NCI-H187 treated with DMSO at 0.1 percent for 48 hours (cell line): ENCODE data around the gene TLL2.

ENCODE experiments used
- DNase-seq: peaks from one replicate; lab custom pipeline; 2025; lab: John Stamatoyannopoulos, UW

Gene TLL2

DNA sequence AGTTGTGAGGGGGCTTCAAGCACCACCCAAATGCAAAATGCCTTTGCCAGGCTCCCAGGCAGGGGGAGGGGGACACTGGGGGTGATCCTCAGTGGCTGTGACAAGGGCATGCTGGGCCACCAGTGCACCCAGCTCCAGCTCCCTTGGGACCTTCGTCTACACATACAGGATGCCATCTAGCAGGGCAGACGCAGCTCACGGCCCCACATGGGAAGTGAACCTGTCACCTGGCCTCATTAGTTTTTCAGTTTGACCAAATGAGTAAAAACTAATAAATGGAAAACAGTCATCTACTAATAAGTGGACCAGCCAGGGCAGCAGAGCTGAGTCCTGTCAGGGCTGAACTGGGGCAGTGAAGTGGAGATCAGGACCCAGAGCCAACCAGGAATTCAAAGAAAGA lies 50.2 kb downstream of the TLL2 start:
- DNase-seq: no peak

DNA sequence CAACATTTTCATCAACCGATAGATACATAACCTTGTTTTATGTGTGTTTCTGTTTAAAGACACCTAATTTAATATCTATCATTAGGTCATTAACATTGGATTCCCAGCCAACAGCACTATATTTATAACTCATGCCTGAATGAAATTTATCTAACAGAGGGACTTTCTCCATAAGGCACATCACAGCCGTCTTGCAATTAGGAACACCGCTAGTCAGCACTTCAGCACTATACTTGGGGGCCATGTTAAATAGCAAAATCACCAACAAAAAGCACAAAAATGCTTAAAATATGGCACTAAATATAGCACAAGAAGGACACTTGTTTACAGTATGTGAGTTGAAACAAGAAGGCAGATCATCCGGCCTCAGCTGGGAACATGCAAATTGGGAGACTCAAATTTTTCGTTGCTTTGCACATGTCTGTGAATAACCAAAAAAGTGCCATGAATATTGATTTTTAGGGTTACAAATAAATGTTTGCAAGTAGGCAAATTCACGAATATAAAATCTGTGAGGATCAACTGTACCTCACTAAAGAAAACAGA lies 51.0 kb downstream of the TLL2 start:
- no peak for DNase-seq

DNA sequence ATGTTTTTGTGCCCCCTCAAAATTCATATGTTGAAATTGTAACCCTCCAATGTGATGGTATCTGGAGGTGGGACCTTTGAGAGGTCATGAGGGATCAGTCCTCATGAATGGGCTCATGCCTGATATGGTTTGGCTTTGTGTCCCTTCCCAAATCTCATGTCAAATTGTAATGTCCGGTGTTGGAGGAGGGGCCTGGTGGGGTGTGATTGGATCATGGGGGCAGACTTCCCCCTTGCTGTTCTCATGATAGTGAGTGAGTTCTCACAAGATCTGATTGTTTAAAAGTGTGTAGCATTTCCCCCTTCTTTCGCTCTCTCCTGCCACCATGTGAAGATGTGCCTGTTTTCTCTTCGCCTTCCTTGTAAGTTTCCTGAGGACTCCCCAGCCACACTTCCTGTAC lies 53.4 kb downstream of the TLL2 start:
- DNase-seq: no peak

DNA sequence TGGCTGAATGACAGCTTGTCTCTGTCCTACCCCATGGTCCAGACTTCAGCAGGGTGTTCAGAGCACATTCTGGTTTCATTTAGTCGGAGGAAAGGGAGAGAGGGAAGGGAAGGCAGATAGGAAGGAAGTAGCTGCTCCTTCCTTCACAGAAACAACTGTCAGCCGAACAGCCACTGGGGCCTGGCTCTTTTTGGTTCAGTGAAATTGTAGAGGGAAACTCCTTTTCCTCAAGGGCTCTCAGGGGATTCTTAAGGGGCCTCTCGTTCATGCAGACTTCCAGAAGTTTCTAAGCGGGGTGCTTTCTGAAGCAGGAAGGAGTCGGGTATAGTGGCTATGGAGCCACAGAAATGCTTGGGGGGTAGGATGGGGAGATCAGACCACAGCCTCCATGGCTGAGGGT lies 56.4 kb downstream of the TLL2 start:
- no peak for DNase-seq

DNA sequence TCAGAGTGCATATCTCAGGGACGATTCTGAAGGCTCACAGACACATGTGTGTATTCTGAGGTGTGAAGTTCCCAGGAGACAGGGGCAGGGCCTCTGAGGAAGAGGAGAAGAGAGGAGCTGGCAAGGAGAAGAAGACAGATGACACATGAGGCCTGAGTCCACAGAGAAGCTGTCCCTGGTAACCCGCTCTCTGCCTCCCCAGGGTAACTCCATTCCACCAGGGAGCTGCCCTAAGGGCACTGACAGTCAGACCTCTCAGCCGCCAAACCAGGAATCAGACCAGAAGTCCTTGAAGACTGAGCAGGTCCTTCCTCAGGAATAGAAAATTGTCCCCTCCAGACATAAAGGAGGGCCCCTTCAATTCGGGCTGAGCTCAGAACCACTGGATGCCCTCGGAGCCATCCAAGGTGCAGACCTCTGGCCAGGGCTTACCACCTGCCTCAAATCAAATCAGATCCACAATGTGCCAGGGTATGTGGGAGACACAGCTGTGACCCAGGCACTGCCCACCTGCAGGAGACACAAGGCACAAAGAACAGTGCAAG lies 57.4 kb downstream of the TLL2 start:
- no peak for DNase-seq

DNA sequence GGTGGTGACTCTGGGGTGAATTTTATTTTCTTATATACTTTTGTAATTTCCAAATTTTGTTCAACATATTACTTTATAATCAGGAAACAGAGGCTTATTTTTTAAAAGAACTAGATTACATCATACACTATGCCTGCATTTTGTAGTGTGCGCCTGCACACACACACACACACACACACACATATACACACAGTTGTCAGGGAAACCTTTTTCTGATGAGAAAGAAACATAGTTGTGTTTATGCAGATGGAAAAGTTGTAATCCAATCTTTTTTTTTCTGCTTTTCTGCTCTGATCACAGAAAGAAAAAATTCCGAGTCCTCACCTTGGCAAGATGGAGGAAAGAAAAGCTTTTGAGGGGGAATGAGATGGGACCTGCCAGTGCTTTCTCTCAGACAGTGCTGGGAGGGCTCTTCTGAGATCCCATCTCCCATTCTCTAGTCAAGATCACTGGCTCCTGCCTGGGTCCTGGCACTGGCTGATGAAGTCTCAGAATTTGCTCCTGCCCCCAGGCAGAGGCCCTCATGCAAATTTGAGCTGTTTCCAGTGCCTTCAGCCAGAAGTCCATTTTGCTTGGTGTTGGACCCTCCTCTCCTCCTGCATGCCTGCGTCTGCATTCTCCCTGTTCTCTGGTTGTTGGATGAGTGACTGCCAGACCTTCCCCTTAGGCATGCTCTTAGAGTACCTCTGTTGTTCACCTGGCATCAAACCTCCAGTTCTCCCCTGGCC lies 59.7 kb downstream of the TLL2 start:
- DNase-seq: no peak

DNA sequence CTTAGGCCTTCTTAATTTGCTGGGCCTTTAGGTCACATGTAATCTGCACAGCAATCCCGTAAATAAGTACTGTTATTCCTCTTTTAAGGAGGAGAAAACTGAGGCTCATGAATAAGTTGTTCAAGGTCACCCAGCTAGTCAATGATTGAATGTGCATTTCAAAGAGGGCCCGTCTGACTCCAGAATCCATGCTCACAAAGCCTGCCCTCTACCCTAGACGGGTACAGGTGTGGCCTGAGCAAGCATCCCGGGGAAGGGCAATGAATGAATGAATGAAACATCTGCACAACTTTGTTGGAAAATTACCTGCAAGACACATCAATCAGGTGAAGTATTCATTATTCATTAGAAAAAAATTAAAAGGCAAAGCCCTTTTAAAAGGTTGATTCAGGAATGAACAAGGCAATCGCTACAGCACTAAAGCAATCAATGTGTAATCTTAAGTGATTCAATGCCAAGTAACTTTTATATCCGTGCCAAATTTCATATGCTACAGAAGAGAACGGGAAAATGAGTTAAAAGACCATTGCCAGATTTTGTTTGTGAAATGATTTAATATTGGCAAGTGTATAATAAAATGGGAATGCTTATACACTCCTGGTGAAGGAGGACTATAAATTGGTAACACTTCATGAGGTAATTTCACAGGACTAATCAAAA lies 61.1 kb downstream of the TLL2 start:
- DNase-seq: no peak

DNA sequence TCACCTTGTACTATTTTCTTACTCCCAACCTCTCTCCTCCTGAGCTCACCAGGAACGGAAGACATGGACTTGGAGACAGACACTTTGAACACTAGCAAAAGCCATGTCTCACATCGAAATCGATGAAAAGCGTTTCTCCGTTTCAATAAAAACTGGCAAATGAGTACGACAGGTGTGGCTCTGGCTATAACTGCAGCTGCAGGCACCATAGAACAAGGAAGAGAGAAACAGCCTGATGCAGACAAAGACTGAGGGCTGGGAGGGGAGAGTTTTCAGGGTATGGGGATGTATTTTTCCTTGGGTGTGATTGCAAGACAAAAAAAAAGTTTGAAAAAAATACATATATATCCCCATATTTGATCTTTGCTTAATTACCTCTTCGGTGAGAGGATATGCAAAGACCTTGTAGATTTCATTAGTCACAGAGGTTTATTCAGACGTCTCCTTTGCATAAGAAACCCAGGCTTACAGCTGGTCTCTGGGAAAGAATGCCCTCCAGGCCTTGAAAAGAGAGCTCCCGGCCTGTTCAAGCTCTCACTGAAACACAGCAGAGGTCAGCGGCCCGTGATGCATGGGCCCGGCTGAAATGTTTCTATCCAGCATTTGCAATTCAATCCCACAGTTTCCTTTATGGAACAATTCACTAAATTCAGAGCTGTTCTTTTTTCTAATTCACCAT lies 63.1 kb downstream of the TLL2 start:
- DNase-seq: no peak

DNA sequence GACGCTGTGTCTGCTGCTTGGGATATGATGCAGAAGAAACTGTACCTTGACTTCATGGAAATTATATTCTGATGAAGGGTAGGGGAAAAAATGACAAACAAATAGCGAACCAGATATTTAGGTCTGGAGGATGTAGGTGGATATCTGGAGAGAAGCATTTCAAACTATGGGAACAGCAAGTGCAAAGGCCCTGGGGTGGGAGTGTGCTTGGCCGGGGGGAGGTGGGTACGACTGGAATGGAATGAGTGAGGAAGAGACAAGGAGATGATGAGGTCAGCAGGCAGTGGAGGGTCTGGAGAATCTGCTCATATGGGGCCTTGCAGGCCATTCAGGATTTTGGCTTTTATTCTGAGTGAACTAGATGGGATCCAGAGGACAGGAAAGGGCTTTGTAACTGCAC lies 65.2 kb downstream of the TLL2 start:
- DNase-seq: no peak

DNA sequence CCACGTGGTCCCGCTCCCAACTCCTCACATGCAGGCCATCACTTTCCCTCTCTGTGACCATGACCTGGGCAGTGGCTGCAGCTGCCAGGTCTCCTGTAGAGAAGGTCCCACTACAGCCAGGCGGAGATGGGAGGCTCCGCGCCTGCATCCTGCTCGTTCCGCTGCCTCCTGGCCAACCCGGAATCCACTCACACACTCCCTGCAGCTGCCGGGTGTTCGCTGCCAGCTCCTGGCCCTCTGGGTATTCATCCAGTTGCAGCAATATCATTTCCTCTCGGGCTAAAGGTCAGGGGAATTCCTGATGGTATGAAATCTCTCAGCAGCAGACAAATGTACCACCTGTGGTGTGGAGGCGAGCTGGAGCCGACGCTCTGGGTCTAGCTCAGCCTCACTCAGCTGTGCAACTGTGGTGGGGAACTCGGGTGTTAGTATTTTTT lies 65.7 kb downstream of the TLL2 start:
- DNase-seq: no peak

DNA sequence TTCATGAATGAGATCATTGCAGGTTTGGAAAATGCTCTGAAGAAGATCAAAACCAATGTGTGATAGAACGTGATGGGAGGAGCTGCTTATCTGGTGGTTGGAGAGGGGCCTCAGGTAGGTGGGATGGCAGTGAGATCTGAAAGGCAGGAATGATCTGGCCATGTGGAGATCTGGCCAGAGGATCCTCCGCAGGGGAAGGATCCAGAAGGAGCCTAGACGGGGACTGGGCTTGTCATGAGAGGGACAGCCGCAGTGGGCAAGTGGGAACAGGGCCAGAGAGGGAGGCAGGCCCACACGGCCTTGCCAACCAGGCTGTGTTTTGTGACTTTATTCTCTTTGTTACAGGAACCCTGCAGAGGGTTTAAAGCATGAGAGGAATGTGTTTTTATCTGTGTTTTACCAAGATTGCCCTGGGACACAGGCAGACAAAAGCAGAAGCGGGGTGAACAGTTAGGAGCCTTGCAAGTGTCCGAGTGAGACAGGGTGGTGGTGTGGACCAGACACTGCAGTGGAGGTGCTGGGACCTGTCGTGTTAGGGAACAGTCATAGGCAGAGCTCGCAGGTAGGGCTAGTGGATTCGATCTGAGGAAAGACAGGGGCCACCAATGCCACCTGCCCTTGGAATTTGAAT lies 66.6 kb downstream of the TLL2 start:
- no peak for DNase-seq

DNA sequence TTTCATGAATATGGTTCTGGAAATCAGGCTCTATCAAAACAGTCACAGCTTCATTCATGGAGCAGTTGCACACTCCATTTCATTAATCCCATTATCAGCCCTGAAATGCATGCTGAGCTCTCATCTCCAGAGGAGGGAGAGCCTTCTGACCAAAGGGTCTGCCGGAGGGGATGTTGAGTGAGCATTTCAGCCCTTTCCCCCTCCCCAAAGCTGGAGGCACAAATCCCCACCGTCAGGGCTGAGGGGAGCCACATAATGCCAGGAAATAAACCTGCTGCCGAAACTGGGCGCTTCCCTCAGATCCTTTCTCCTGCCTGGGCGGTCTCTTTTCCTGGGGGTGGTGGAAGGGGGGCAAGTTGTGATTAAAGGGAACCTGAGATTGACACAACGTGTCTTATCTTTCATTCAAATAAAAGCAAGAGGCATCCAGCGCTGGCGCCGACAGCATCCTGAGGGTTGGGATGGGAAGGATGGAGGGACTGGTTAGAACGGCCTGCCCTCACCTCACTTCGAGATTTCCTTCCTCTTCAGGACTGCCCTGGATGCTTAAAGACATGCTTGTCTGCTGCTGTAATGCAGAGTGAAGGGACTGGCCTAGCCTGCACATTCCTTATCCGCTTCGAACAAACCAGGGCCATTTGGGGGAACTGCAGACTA lies 71.6 kb downstream of the TLL2 start:
- no peak for DNase-seq

DNA sequence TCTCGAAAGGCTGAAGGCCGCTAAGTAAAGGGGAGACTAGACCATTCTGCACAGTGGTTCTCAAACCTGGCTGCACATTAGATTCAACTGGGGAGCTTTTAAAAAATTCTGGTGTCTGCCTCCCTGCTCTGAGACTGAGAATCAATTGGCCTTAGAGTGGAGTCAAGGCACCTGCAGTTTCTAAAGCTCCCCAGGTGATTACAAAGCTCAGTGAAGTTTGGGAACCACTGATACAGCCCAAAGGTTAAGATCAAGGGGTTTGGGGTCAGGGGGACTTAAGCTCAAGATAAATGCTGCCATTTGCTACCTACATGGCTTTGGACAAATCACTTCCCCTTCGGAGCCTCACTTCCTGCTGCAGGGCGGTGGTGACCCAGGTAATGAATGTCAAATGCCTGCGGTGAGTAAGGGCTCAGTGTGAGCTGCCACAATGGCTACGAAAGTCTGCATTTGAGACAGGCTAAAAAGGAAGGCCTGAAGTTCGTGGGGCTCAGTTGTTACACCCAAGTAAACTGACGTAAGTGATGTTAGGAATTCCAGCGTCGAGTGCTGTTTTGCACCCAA lies 72.3 kb downstream of the TLL2 start:
- DNase-seq: no peak

DNA sequence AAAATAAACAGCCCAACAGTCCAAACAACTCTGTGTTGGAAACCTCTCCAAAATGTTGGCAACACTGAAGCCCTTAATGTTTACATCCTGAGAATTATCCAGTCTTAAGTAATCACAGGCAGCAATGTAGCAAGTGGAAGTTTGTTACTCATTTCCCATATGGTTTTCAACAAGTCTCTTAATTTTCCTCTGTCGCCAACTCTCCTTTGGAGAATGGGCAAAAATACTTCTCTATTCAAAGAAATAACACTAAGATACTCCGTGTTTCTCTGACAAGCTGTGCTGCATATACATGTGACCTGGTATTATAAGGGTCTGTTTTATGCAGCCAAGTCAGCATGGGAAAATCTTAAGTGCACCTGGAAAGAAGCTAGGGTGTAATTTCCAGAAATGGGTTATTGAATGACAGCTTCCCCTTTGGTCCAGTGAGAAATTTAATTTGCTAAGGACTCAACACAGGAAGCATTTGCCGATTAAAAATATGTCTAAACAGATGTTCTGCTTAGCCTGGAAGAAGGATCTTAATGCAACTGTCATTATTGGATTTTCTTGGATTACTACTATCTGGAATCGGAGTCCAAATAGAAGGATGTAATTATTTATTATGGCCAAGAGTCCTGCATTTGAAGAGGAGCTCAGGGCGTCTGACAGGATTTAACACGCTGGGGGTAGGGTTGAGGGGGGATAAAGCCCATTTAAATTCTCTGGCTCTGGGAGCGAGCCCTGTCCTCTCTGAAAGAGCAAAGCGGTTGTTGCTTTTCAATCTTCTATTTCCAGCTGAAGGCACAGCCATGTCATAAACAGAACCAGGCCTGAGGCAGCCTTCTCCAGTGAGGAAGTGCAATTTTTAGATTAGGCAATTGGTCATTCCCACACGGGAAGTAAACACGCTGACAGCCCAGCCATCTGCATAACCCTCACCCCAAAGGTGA lies 73.1 kb downstream of the TLL2 start:
- no peak for DNase-seq

DNA sequence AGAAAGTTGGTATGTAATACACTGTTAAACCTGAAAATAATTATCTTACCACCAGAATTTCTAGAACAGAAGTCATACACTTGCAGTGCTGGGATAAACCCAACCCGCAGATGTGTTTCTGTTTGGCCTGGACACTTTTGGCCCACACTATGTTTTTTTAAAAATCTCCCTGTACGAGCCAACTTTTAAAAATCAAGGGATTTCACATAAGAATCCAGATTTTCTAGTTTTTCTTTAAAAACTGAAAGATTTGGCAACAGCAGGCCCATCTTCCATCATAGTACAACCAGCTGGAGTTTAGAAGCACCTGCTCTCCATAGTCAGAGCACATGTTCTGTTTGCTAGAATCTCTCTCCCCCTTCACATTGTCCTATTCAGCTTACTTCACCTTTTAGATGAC lies 74.0 kb downstream of the TLL2 start:
- no peak for DNase-seq

DNA sequence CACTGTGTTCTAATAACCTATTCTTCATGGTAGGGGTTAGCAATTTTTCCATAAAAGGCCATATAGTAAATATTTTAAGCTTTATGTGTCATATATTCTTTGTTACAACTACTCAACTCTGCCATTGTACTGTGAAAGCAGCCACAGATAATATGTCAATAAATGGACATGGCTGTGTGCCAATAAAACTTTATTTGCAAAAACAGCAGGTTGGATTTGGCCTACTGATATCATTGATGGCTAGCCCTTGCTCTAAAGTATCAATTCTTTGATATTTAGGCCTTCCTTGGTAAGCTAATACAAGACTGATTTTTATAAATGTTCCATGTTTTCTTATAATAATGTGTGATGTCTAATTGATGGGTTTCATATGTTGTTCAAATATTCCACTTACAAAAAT lies 77.7 kb downstream of the TLL2 start:
- DNase-seq: no peak

DNA sequence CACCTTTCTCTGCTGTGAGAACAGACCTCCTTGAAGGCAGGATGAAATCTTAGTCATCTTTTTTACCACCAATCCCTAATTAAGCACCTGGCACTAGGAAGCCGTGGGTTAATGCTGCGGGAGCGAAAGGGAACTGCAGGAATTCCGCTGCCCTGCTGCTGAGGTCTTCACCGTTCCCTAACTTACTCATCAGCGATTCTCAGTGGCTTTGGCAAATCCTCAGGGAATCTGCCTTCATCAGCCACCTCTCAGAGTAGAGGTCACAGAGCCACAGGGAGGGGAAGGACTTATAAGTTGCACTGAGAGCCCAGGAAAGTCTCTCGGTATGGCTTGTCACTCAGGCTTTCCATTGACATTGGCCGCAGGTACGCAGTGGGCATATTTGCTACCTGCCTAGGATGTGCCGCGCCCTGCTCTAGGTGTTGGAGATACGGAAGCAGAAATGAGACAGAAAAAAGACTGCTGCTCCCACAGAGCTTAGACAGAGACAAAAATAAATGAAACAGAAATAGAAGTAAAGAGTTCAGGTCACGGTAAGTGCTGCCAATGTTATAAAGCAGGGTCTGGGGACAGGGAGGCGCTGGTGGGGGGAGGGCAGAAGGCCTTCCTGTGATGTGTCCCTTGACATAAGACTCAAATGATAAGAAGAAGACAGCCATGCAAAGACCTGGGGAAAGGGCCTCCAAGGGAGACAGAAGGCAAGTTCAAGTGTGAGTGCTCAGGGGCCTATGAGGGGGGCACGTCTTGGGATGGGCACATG lies 82.3 kb downstream of the TLL2 start:
- DNase-seq: no peak

DNA sequence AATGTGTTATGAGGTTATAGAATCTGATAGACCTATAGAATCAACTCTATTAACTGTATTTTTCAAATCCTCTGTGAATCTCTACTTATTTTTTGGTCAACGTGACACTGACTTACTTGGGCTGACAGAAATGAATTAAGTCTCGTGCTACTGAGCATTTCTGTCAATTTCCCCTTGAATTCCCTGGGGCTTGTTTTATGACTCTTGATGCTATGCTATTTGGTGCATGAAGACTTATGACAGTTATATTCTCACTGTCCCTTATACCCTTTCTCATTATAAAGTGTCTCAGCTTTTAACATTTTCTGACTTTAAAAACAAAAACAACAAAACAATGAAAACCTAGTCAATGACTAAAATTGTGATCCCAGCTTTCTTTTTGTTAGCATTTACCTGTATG lies 86.4 kb downstream of the TLL2 start:
- no peak for DNase-seq

DNA sequence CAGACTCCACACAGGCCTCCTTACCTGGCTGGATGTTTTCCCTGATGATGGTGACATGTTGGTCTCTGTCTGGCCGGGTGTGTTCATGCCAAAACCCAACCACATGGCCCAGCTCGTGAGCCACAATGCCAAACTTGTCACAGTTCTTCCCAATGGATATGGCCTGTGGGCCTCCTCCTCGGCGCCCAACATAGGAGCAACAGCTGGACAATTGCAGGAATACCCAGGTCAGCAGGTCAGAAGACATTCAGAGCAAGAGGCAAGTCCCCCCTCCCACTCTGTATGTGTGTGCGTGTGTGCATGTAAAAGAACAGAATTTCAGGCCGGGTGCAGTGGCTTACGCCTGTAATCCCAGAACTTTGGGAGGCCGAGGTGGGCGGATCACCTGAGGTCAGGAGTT lies 91.2 kb downstream of the TLL2 start:
- DNase-seq: no peak

DNA sequence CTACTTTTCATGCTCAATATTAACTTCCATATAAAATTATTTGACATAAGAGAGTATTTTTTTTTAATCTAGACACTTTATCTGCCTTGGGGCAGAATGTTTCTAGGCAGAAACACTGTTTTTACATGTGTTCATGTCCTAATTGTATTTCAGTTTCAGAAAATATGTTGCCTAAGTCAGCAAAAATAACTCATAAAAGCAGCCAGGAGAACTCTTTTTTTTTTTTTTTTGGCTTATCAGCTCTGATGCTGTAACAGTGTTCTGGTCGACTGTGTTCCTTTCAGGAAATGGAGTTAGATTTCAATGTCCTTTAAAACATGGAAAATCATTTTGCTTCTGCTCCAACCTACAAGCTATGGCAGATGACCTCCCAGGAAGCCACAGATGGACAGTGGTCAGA lies 91.7 kb downstream of the TLL2 start:
- no peak for DNase-seq
